Endothelial cell (in vitro differentiated cells): Measurements from ENCODE around the gene UGGT2. TPM values are rescaled to one million over a fixed set of nuclear protein-coding genes. Genes with fewer than 3 reads are reported as not detected.
"Not testable (repeated sequence)": the region's sequence is repeated elsewhere in the genome, so short reads cannot be mapped to it uniquely, and the experiment has no call there.

Experiments used
- DNase-seq: peaks from one replicate; pipeline ENCODE4 v3.0.0; 2021; ENCODE audit warnings: low spot score
- H3K27ac Mint-ChIP-seq: one replicate; pipeline ENCODE4 v1.8.0; 2021; ENCODE audit warnings: mixed read lengths, inconsistent platforms; ENCODE audit not compliant: unreplicated experiment
- H3K27me3 Mint-ChIP-seq: one replicate; pipeline ENCODE4 v1.8.0; 2021; ENCODE audit warnings: mild to moderate bottlenecking, moderate library complexity, mixed read lengths, inconsistent platforms; ENCODE audit not compliant: unreplicated experiment
- H3K36me3 Mint-ChIP-seq: one replicate; pipeline ENCODE4 v1.8.0; 2021; ENCODE audit warnings: mild to moderate bottlenecking, low read depth, mixed read lengths, inconsistent platforms; ENCODE audit not compliant: unreplicated experiment
- H3K4me1 Mint-ChIP-seq: one replicate; pipeline ENCODE4 v1.8.0; 2021; ENCODE audit warnings: mild to moderate bottlenecking, mixed read lengths, inconsistent platforms; ENCODE audit not compliant: unreplicated experiment
- H3K4me3 Mint-ChIP-seq: one replicate; pipeline ENCODE4 v1.8.0; 2021; ENCODE audit warnings: mild to moderate bottlenecking, mixed read lengths, inconsistent platforms; ENCODE audit not compliant: unreplicated experiment
- H3K9me3 Mint-ChIP-seq: one replicate; pipeline ENCODE4 v1.8.0; 2021; ENCODE audit warnings: mixed read lengths, inconsistent platforms; ENCODE audit not compliant: unreplicated experiment
- CTCF ChIP-seq: fragments of 200-600 bp; sonication (generic); IDR thresholded peaks from one replicate; pipeline ENCODE4 v1.5.0; 2021; ENCODE audit warnings: antibody characterized with exemption; ENCODE audit not compliant: unreplicated experiment
- total RNA-seq: library from RNA; stranded (reverse); fragmentation: NEBNext Ultra II Directional; extraction: Animal tissue kit (Norgen Biotek cat#: 25700); gene quantifications from one replicate; pipeline ENCODE4 v1.2.1, GENCODE V29; 2021; ENCODE audit not compliant: unreplicated experiment

Gene UGGT2
- total RNA-seq, 1 donor from 2014 or later, result 23.7 TPM

GRCh38 chr13:95781016-95781415, 272.2 kb downstream of the UGGT2 start:
- TF ChIP-seq CTCF, result no peak
- Mint-ChIP-seq H3K9me3 (no peaks in the 10 kb centered on the region), H3K4me1 (peaks cover 4% of the 10 kb centered on the region), H3K4me3 (no peak overlapping the region), H3K27ac (no peak overlapping the region), H3K36me3 (peaks cover 24% of the 10 kb centered on the region), H3K27me3 (no peaks in the 10 kb centered on the region)
- DNase-seq, result no peak

- DNase-seq, result no peak
- no peaks in the 10 kb centered on the region for H3K9me3 Mint-ChIP-seq
Observed at GRCh38 chr13:95779522-95779921, 273.7 kb downstream of the UGGT2 start.

GRCh38 chr13:95771905-95772304, 281.3 kb downstream of the UGGT2 start:
- no peak overlapping the region for H3K4me3 Mint-ChIP-seq
- H3K27me3 Mint-ChIP-seq, result no peaks in the 10 kb centered on the region
- no peaks in the 10 kb centered on the region for H3K4me1 Mint-ChIP-seq
- no peak for TF ChIP-seq CTCF
- H3K36me3 Mint-ChIP-seq, result peaks cover 11% of the 10 kb centered on the region
- no peak overlapping the region for H3K27ac Mint-ChIP-seq
- no peaks in the 10 kb centered on the region for H3K9me3 Mint-ChIP-seq
- no peak for DNase-seq

More at GRCh38 chr13:95779522-95779921, 273.7 kb downstream of the UGGT2 start:
- no peak for TF ChIP-seq CTCF
- Mint-ChIP-seq H3K27ac (no peak overlapping the region), H3K27me3 (no peaks in the 10 kb centered on the region), H3K36me3 (peaks cover 26% of the 10 kb centered on the region), H3K4me3 (no peak overlapping the region), H3K4me1 (peaks cover 4% of the 10 kb centered on the region)

GRCh38 chr13:95763601-95764000, 289.6 kb downstream of the UGGT2 start:
- no peak for TF ChIP-seq CTCF
- Mint-ChIP-seq H3K27ac (no peak overlapping the region), H3K9me3 (no peaks in the 10 kb centered on the region), H3K4me1 (no peaks in the 10 kb centered on the region), H3K27me3 (no peaks in the 10 kb centered on the region), H3K36me3 (peaks cover 10% of the 10 kb centered on the region), H3K4me3 (no peak overlapping the region)
- DNase-seq, result no peak

- H3K36me3 Mint-ChIP-seq, result peaks cover 14% of the 10 kb centered on the region
- H3K9me3 Mint-ChIP-seq, H3K27me3 Mint-ChIP-seq, H3K27ac Mint-ChIP-seq, DNase-seq, H3K4me3 Mint-ChIP-seq, H3K4me1 Mint-ChIP-seq: not testable (repeated sequence)
Observed at GRCh38 chr13:95762626-95763025, 290.6 kb downstream of the UGGT2 start.

- Mint-ChIP-seq H3K9me3 (no peaks in the 10 kb centered on the region), H3K4me1 (peaks cover 8% of the 10 kb centered on the region), H3K27me3 (peaks cover 3% of the 10 kb centered on the region), H3K27ac (peak overlapping the region; percentile 80), H3K4me3 (no peak overlapping the region), H3K36me3 (peaks cover 7% of the 10 kb centered on the region)
- no peak for TF ChIP-seq CTCF
- DNase-seq, result no peak
Observed at GRCh38 chr13:95756072-95756471, 297.1 kb downstream of the UGGT2 start.
